NCI-H2196 treated with DMSO at 0.1 percent for 48 hours (cell line): Measurements from ENCODE around the gene CACNB1.

ENCODE experiments used
- DNase-seq: peaks from one replicate; lab custom pipeline; 2025; ENCODE audit not compliant: unreplicated experiment; lab: John Stamatoyannopoulos, UW

The CACNB1 gene

DNA sequence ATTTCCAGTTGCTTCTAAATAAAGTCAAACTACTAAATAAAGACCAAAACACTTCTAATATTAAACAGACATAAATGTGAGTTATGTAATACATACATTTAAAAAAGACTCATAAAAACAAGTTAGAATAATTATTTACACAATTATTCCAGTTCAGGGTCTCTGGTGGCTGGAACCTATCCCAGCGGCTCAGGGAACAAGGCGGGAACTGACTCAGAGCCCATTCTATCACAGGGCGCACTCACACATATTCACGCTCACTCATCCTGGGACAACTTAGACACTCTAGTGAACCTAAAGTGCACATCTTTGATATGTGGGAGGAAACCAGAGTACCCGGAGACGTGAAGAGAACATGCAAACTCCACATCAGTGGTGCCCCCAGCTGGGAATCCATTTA lies 71.0 kb downstream of the CACNB1 start:
- DNase-seq: no peak

DNA sequence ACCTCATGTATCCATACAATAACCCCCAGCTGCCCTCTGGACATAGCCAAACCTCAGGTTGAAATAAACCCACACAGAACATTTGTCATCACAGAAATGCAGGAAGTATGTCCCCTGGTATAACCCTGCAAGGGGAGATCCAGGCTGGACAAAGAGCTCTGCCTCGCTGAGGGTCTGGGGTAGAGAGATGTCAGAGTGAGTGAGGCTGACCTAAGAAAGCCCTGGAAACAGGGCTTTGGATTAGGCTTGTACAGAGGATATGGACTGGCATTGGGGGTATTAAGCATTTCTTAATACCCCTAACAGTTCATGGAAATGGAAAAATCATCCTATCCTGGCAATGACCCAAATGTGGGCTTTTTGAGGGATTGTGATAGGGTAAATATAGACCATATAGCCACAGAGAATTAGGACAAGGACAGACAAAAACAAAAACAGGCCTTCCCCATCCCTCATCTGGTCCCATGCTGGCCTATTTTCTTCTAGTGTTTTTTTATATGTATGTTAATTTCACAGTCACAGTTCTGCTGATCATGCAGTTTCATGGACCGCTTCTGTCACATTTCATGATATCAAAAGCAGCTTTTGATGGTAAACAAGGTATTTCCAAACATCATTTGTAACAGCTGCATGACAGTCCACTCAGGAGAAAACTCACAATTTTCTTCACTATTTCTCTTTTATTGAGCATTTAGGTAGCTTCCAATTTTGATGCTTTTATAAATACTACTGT lies 72.2 kb downstream of the CACNB1 start:
- DNase-seq: no peak

DNA sequence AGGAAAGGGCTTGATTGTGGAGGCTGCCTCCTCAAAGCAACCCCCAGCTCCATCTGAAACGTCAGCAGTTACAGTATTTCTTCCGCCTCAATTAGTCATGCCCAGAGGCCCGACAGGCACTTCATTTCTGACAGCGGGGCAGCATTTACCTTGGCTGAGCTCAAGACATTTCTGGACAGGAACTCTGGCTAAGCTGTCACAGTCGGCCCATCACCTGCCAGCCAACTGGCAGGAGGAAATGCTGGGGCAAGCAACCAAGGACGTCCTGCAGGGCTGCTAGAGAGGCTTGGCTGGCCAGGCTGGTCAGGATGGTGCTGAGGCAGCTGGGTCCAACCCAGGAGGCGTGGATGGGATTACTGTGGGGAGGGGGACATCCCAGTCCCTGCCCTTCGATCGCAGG lies 73.8 kb downstream of the CACNB1 start:
- no peak for DNase-seq
